IPS-NIHi11 (cell line): ENCODE results near the gene SNX25.
A peak's percentile ranks its signal among the peaks of the same experiment; 100 is the strongest.

Experiments
- DNase-seq: peaks from one replicate; pipeline ENCODE4 v3.0.0; 2012; ENCODE audit warnings: mixed read lengths, low spot score

Gene SNX25

GRCh38 chr4:185380320-185380719 lies 170.9 kb downstream of the SNX25 start:
- DNase-seq: no peak

- no peak for DNase-seq
These were observed 172.1 kb downstream of the SNX25 start for GRCh38 chr4:185381288-185382196.

GRCh38 chr4:185382754-185383153 lies 173.4 kb downstream of the SNX25 start:
- DNase-seq: no peak

- no peak for DNase-seq
These were observed 174.1 kb downstream of the SNX25 start for GRCh38 chr4:185383451-185383850.

GRCh38 chr4:185384061-185384460 lies 174.7 kb downstream of the SNX25 start:
- no peak for DNase-seq

- no peak for DNase-seq
These were observed 175.5 kb downstream of the SNX25 start for GRCh38 chr4:185384930-185385331.

GRCh38 chr4:185387957-185388356 lies 178.6 kb downstream of the SNX25 start:
- DNase-seq: no peak

- no peak for DNase-seq
These were observed 181.5 kb downstream of the SNX25 start for GRCh38 chr4:185390941-185391340.

GRCh38 chr4:185392156-185392555 lies 182.8 kb downstream of the SNX25 start:
- no peak for DNase-seq

GRCh38 chr4:185394568-185395237 lies 185.3 kb downstream of the SNX25 start:
- DNase-seq: no peak

GRCh38 chr4:185395238-185395955 lies 186.0 kb downstream of the SNX25 start, which contains the start of gene LRP2BP:
TSS of gene LRP2BP (minus strand) at chr4:185395924. CDS start at chr4:185378186, 17,738 bp downstream.
- no peak for DNase-seq

- DNase-seq: peak; percentile 97
These were observed 186.7 kb downstream of the SNX25 start for GRCh38 chr4:185395956-185396723.

- peak; percentile 42 for DNase-seq
These were observed 187.5 kb downstream of the SNX25 start, which contains the start of gene ANKRD37 for GRCh38 chr4:185396724-185397385. TSS of gene ANKRD37 (plus strand) at chr4:185396841. CDS start at chr4:185396924, 83 bp downstream.

- DNase-seq: no peak
These were observed 189.2 kb downstream of the SNX25 start for GRCh38 chr4:185398618-185399017.

- no peak for DNase-seq
These were observed 190.1 kb downstream of the SNX25 start for GRCh38 chr4:185399466-185399865.

GRCh38 chr4:185404031-185404430 lies 194.6 kb downstream of the SNX25 start:
- DNase-seq: no peak

GRCh38 chr4:185405296-185405999 lies 196.1 kb downstream of the SNX25 start:
- no peak for DNase-seq

GRCh38 chr4:185408432-185408831 lies 199.0 kb downstream of the SNX25 start:
- DNase-seq: no peak

GRCh38 chr4:185411849-185412248 lies 202.5 kb downstream of the SNX25 start:
- no peak for DNase-seq

- no peak for DNase-seq
These were observed 203.0 kb downstream of the SNX25 start for GRCh38 chr4:185412412-185412811.
